HepG2 (cell line): Measurements from ENCODE around the gene ZNF503. TPM values are rescaled to one million over a fixed set of nuclear protein-coding genes. Genes with fewer than 3 reads are reported as not detected.
A peak's percentile ranks its signal among the peaks of the same experiment; 100 is the strongest.

Experiments used
- ELF3 ChIP-seq: IDR thresholded peaks from 2 replicates; pipeline ENCODE4 v1.6.1; 2016; ENCODE audit warnings: missing genetic modification reagents, missing compliant biosample characterization
- HNRNPL ChIP-seq: fragments of 200-400 bp; formaldehyde crosslinking; IDR thresholded peaks from 2 replicates; pipeline ENCODE4 v1.6.1; 2017; ENCODE audit warnings: mild to moderate bottlenecking, low read depth, low read length
- KAT7 ChIP-seq: IDR thresholded peaks from 2 replicates; pipeline ENCODE4 v1.6.1; 2018; ENCODE audit warnings: borderline replicate concordance, missing compliant biosample characterization
- PAF1 ChIP-seq: IDR thresholded peaks from 2 replicates; pipeline ENCODE4 v1.6.1; 2016; ENCODE audit warnings: missing genetic modification reagents, missing compliant biosample characterization
- PHB2 ChIP-seq: fragments of 450-650 bp; IDR thresholded peaks from 2 replicates; pipeline ENCODE4 v1.6.1; 2018; ENCODE audit not compliant: partially characterized antibody
- SAFB2 ChIP-seq: sonication (generic); formaldehyde crosslinking; IDR thresholded peaks from 2 replicates; pipeline ENCODE4 v1.5.1; 2020; ENCODE audit warnings: missing genetic modification reagents, low read depth, mild to moderate bottlenecking, borderline replicate concordance
- SKIL ChIP-seq: sonication (generic); formaldehyde crosslinking; IDR thresholded peaks from 2 replicates; pipeline ENCODE4 v1.8.0; 2022; ENCODE audit warnings: missing genetic modification reagents, mild to moderate bottlenecking, moderate library complexity, borderline replicate concordance
- SP1 ChIP-seq, 2 experiments: fragments of 450-650 bp in 1 of 2; sonication (generic) in 1 of 2; formaldehyde crosslinking in 1 of 2; IDR thresholded peaks; 2 replicates each; pipeline versions ENCODE4 v1.4.0 to v1.6.1; 2016 to 2020; ENCODE audit warnings: missing genetic modification reagents in 1 of 2
- ZBTB4 ChIP-seq: sonication (generic); formaldehyde crosslinking; IDR thresholded peaks from 2 replicates; pipeline ENCODE4 v1.4.0; 2020; ENCODE audit warnings: missing genetic modification reagents, mild to moderate bottlenecking, borderline replicate concordance
- ZBTB42 ChIP-seq: sonication (generic); formaldehyde crosslinking; IDR thresholded peaks from 2 replicates; pipeline ENCODE4 v1.5.0; 2020; ENCODE audit warnings: mild to moderate bottlenecking, missing genetic modification reagents
- ZNF101 ChIP-seq: sonication (generic); formaldehyde crosslinking; IDR thresholded peaks from 2 replicates; pipeline ENCODE4 v1.4.0; 2020; ENCODE audit warnings: mild to moderate bottlenecking, low read depth, missing genetic modification reagents, borderline replicate concordance
- ZNF407 ChIP-seq: sonication (generic); formaldehyde crosslinking; IDR thresholded peaks from one replicate; pipeline ENCODE4 v1.5.1; 2020; ENCODE audit warnings: mild to moderate bottlenecking, missing genetic modification reagents; ENCODE audit errors: not compliant biosample characterization
- polyA plus RNA-seq, 8 experiments: library from polyadenylated mRNA; depleted of rRNA in 3 of 8; stranded (reverse) in 7 of 8; unstranded in 1 of 8; fragments of >200 nt; fragmentation: Illumina TruSeq in 4 of 8; extraction: Trizol in 4 of 8; gene quantifications; 2 replicates each; pipeline versions ENCODE4 v1.2.1 to v1.2.3, GENCODE V29; 2011 to 2016; ENCODE audit warnings: low read depth in 4 of 8, missing spikeins in 1 of 8, mixed read lengths in 1 of 8; ENCODE audit not compliant: insufficient read depth in 1 of 8
- total RNA-seq, 5 experiments: library from RNA; depleted of rRNA; stranded (reverse); fragments of >200 nt; fragmentation: Illumina TruSeq; extraction: Trizol; gene quantifications; 2 replicates each; pipeline ENCODE4 v1.2.3, GENCODE V29; 2016; ENCODE audit warnings: low read depth in 1 of 5
- TF ChIP-seq, protein P1 (sequence below): sonication (generic); formaldehyde crosslinking; IDR thresholded peaks from 2 replicates; pipeline ENCODE4 v1.9.0; 2021; ENCODE audit warnings: missing genetic modification reagents, mild to moderate bottlenecking, borderline replicate concordance

The ZNF503 gene
- total and polyA plus RNA-seq, 2 of the 13 experiments (the other 11 are each of a cell fraction or from before 2014, with no cell fraction given) = 2.7 to 8.3 TPM

GRCh38 chr10:75395932-75396630 is 5.5 kb downstream of the ZNF503 start (continued):
- no peak for TF ChIP-seq SKIL (CRISPR knock-in tag)
- TF ChIP-seq SAFB2 (CRISPR knock-in tag) = no peak
- TF ChIP-seq SP1 (IDR thresholded peaks at IDR 0.05) = no peak
- TF ChIP-seq SP1 (CRISPR knock-in tag; IDR thresholded peaks at IDR 0.05) = no peak
- TF ChIP-seq PHB2 = no peak
- TF ChIP-seq, protein P1, sequence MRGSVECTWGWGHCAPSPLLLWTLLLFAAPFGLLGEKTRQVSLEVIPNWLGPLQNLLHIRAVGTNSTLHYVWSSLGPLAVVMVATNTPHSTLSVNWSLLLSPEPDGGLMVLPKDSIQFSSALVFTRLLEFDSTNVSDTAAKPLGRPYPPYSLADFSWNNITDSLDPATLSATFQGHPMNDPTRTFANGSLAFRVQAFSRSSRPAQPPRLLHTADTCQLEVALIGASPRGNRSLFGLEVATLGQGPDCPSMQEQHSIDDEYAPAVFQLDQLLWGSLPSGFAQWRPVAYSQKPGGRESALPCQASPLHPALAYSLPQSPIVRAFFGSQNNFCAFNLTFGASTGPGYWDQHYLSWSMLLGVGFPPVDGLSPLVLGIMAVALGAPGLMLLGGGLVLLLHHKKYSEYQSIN (CRISPR knock-in tag) = no peak
- TF ChIP-seq ZNF101 (CRISPR knock-in tag) = no peak
- TF ChIP-seq PAF1 (CRISPR knock-in tag) = peak; percentile 39; the same call in 1 of the 2 replicates
- no peak for TF ChIP-seq ZBTB42 (CRISPR knock-in tag)
- no peak for TF ChIP-seq KAT7 (CRISPR knock-in tag)
- TF ChIP-seq ELF3 (CRISPR knock-in tag) = no peak
- TF ChIP-seq HNRNPL = 0 out of 2 replicates have a peak, but pooled peaks have one; percentile 45
- no peak for TF ChIP-seq ZNF407 (CRISPR knock-in tag)
- TF ChIP-seq ZBTB4 (CRISPR knock-in tag) = no peak
